HCT116 (cell line): ENCODE measurements around the gene PRSS57. TPM values are rescaled to one million over a fixed set of nuclear protein-coding genes. Genes with fewer than 3 reads are reported as not detected.

Experiments
- ATAC-seq: fragments of 200-7000 bp; cut with Tn5 transposase; 2 replicates; pipeline ENCODE4 v1.9.1; 2020; ENCODE audit warnings: mild to moderate bottlenecking, moderate library complexity
- BruUV-seq: library from RNA; stranded (reverse); fragments of 400-500 nt; replicated peaks from 2 replicates; lab custom pipeline; 2021; lab: Mats Ljungman, UMichigan
- CTCF ChIA-PET: fragments of 300-600 bp; sonication (Branson Sonifier 250); formaldehyde crosslinking; loops from one replicate; lab custom pipeline; 2021; ENCODE audit warnings: antibody characterized with exemption; lab: Charles Lee
- POLR2A ChIA-PET: fragments of 300-600, 350-600 bp; sonication (Branson Sonifier 250); formaldehyde crosslinking; loops from one replicate; lab custom pipeline; 2021; ENCODE audit warnings: antibody characterized with exemption; lab: Charles Lee
- RAD21 ChIA-PET, 2 experiments: fragments of 300-600 bp; sonication (Branson Sonifier 250); formaldehyde crosslinking; loops; one replicate each; lab custom pipeline; 2023; ENCODE audit warnings: low total read pairs in 2 of 2; ENCODE audit not compliant: uncharacterized antibody in 2 of 2, unreplicated experiment in 2 of 2, low non-redundant PET in 1 of 2; lab: Charles Lee
- DNase-seq: peaks from one replicate; pipeline ENCODE4 v3.0.0-alpha.2; 2010; ENCODE audit warnings: low read depth, low spot score
- H2AFZ ChIP-seq: fragments of 200-600 bp; shearing (Covaris generic), sonication (generic); 2 replicates; pipeline ENCODE4 v1.6.1; 2017; ENCODE audit warnings: low read depth, mixed run types, mixed read lengths, antibody characterized with exemption, low read length; ENCODE audit not compliant: poor library complexity, severe bottlenecking
- H3K27ac ChIP-seq: 2 replicates; pipeline ENCODE4 v1.5.1; 2012; ENCODE audit warnings: low read depth, low read length
- H3K27me3 ChIP-seq: fragments of 200-600 bp; sonication (generic); 2 replicates; pipeline ENCODE4 v1.6.1; 2016; ENCODE audit warnings: mixed run types, low read length, mixed read lengths; ENCODE audit not compliant: insufficient read depth
- H3K36me3 ChIP-seq, 2 experiments: fragments of 200-500 bp in 1 of 2; fragments of 200-600 bp in 1 of 2; sonication (Bioruptor generic) in 1 of 2; sonication (generic) in 1 of 2; 2 replicates each; pipeline versions ENCODE4 v1.5.1 to v1.6.1; 2014 to 2016; ENCODE audit warnings: low read length in 2 of 2, inconsistent platforms in 1 of 2, mixed read lengths in 1 of 2, mixed run types in 1 of 2; ENCODE audit not compliant: insufficient read depth in 2 of 2, control insufficient read depth in 1 of 2
- H3K4me1 ChIP-seq, 2 experiments: fragments of 200-600 bp in 1 of 2; sonication (generic) in 1 of 2; 2 replicates each; pipeline versions ENCODE4 v1.5.1 to v1.6.1; 2012 to 2017; ENCODE audit warnings: low read length in 2 of 2, inconsistent platforms in 1 of 2, mild to moderate bottlenecking in 1 of 2, mixed read lengths in 1 of 2, mixed run types in 1 of 2, moderate library complexity in 1 of 2; ENCODE audit not compliant: insufficient read depth in 2 of 2, control insufficient read depth in 1 of 2
- H3K4me2 ChIP-seq: fragments of 200-600 bp; sonication (generic); 2 replicates; pipeline ENCODE4 v1.6.1; 2017; ENCODE audit warnings: mixed run types, low read length, mixed read lengths
- H3K4me3 ChIP-seq, 2 experiments: fragments of 200-600 bp in 1 of 2; sonication (generic) in 1 of 2; replicated peaks in 1 of 2; 2 replicates each; pipeline ENCODE4 v1.5.1; 2011 to 2016; ENCODE audit warnings: low read length in 2 of 2, control low read depth in 1 of 2, low read depth in 1 of 2, mild to moderate bottlenecking in 1 of 2, mixed read lengths in 1 of 2, mixed run types in 1 of 2
- H3K79me2 ChIP-seq: fragments of 200-600 bp; sonication (generic); 2 replicates; pipeline ENCODE4 v1.6.1; 2017; ENCODE audit warnings: mild to moderate bottlenecking, mixed run types, low read length, moderate library complexity, mixed read lengths; ENCODE audit not compliant: insufficient read depth
- H3K9ac ChIP-seq: fragments of 200-600 bp; sonication (generic); 2 replicates; pipeline ENCODE4 v1.6.1; 2016; ENCODE audit warnings: low read length, mixed read lengths
- H3K9me2 ChIP-seq: fragments of 200-600 bp; sonication (generic), shearing (Covaris generic); 2 replicates; pipeline ENCODE4 v1.6.1; 2017; ENCODE audit warnings: mixed run types, mild to moderate bottlenecking, moderate library complexity; ENCODE audit not compliant: insufficient read depth
- H3K9me3 ChIP-seq, 2 experiments: fragments of 200-500 bp in 1 of 2; fragments of 200-600 bp in 1 of 2; sonication (Bioruptor generic) in 1 of 2; sonication (generic) in 1 of 2; 2 replicates each; pipeline ENCODE4 v1.6.1; 2014 to 2017; ENCODE audit warnings: low read length in 2 of 2, mixed read lengths in 2 of 2, inconsistent platforms in 1 of 2, low read depth in 1 of 2, mild to moderate bottlenecking in 1 of 2, mixed run types in 1 of 2, moderate library complexity in 1 of 2; ENCODE audit not compliant: control insufficient read depth in 1 of 2, insufficient read depth in 1 of 2
- H4K20me1 ChIP-seq: fragments of 200-600 bp; sonication (generic), shearing (Covaris generic); 2 replicates; pipeline ENCODE4 v1.6.1; 2017; ENCODE audit warnings: mixed run types, mild to moderate bottlenecking, moderate library complexity; ENCODE audit not compliant: insufficient read depth
- CEBPB ChIP-seq: IDR thresholded peaks from 2 replicates; pipeline ENCODE4 v1.6.1; 2012; ENCODE audit warnings: low read depth
- EGR1 ChIP-seq: IDR thresholded peaks from 2 replicates; pipeline ENCODE4 v1.6.1; 2012; ENCODE audit warnings: low read depth
- EZH2phosphoT487 ChIP-seq: fragments of 200-600 bp; IDR thresholded peaks from 2 replicates; pipeline ENCODE4 v1.6.1; 2018; ENCODE audit warnings: antibody characterized with exemption, borderline replicate concordance
- POLR2AphosphoS5 ChIP-seq: IDR thresholded peaks from 2 replicates; pipeline ENCODE4 v1.6.1; 2011; ENCODE audit warnings: mild to moderate bottlenecking, low read depth, low read length, moderate library complexity
- YY1 ChIP-seq: IDR thresholded peaks from 2 replicates; pipeline ENCODE4 v1.6.1; 2011; ENCODE audit warnings: low read length, low read depth, moderate library complexity, mild to moderate bottlenecking; ENCODE audit not compliant: insufficient replicate concordance; ENCODE audit errors: extremely low read depth
- ZNF274 ChIP-seq: fragments of 200-500 bp; sonication (Bioruptor generic); IDR thresholded peaks from 2 replicates; pipeline ENCODE4 v1.6.1; 2014; ENCODE audit warnings: mild to moderate bottlenecking, low read depth, low read length, inconsistent platforms
- intact Hi-C: fragments of 100-400 bp; cut with micrococcal nuclease; formaldehyde crosslinking; loops from 2 replicates; pipeline ENCODE4 v1.10.0; 2022
- total RNA-seq: library from RNA; stranded (reverse); gene quantifications from one replicate; pipeline ENCODE4 v1.2.1, GENCODE V29; 2021; ENCODE audit not compliant: unreplicated experiment
- TF ChIP-seq, protein P1 (sequence below), 3 experiments: fragments of 200-600 bp in 1 of 3; sonication (generic) in 1 of 3; IDR thresholded peaks in 2 of 3; conservative IDR thresholded peaks in 1 of 3; 2 replicates each; pipeline ENCODE4 v1.5.1; 2012 to 2017; ENCODE audit warnings: low read depth in 2 of 3, low read length in 2 of 3, antibody characterized with exemption in 1 of 3, borderline replicate concordance in 1 of 3, control low read depth in 1 of 3, mild to moderate bottlenecking in 1 of 3, mixed read lengths in 1 of 3, mixed run types in 1 of 3, moderate library complexity in 1 of 3; ENCODE audit not compliant: insufficient read depth in 1 of 3
- TF ChIP-seq, protein P2 (sequence below): IDR thresholded peaks from 2 replicates; pipeline ENCODE4 v1.6.1; 2012

The PRSS57 gene
- total RNA-seq, 1 experiment from 2014 or later, result not detected

DNA sequence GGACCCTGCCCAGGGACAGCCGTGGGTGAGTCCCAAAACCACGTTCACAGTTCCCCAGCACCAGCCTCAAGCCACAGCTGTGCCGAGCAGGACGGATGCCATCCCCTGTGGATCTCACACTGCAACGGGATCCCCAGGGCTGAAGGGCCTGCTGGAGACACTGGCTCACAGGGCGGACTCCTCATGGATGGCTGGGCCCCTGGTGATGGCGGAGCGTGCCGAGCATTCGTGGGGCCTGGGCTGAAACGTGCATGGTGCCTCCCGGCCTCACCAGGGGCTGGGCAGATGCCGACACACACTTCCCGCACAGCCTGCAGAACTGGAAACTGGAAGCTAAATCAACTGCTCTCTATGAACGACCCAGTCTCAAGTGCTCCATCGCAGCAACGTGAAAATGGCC lies 41.8 kb downstream of the PRSS57 start:
- ChIA-PET CTCF (no interaction called here), RAD21 (no interaction called here), POLR2A (no interaction called here)
- H3K9me3 ChIP-seq, result no peaks in the 10 kb centered on the region
- intact Hi-C loops, result no loop called here
- no peak overlapping the region for H3K4me2 ChIP-seq
- no peak overlapping the region for H2AFZ ChIP-seq
- ATAC-seq (no peak), DNase-seq (no peak)
- no peaks in the 10 kb centered on the region for H3K27me3 ChIP-seq
- no peaks in the 10 kb centered on the region for H3K4me1 ChIP-seq
- peaks cover 11 to 47% of the 10 kb centered on the region in 2 experiments; a peak in 3 of 4 replicates for H3K36me3 ChIP-seq
- H3K79me2 ChIP-seq, result peaks cover 85% of the 10 kb centered on the region
- H3K9me2 ChIP-seq, result no peaks in the 10 kb centered on the region
- no peak overlapping the region for H3K4me3 ChIP-seq
- H3K27ac ChIP-seq, result no peak overlapping the region
- H4K20me1 ChIP-seq, result no peaks in the 10 kb centered on the region
- BruUV-seq, result no TSS peak
- TF ChIP-seq, protein P1, sequence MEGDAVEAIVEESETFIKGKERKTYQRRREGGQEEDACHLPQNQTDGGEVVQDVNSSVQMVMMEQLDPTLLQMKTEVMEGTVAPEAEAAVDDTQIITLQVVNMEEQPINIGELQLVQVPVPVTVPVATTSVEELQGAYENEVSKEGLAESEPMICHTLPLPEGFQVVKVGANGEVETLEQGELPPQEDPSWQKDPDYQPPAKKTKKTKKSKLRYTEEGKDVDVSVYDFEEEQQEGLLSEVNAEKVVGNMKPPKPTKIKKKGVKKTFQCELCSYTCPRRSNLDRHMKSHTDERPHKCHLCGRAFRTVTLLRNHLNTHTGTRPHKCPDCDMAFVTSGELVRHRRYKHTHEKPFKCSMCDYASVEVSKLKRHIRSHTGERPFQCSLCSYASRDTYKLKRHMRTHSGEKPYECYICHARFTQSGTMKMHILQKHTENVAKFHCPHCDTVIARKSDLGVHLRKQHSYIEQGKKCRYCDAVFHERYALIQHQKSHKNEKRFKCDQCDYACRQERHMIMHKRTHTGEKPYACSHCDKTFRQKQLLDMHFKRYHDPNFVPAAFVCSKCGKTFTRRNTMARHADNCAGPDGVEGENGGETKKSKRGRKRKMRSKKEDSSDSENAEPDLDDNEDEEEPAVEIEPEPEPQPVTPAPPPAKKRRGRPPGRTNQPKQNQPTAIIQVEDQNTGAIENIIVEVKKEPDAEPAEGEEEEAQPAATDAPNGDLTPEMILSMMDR (IDR thresholded peaks at IDR 0.05 in 2 of 3, conservative IDR thresholded peaks at IDR 0.05 in 1 of 3; ENCODE audit: borderline replicate concordance in 1 of 3, insufficient read depth in 1 of 3, low read depth in 2 of 3, low read length in 2 of 3), result no peak
- TF ChIP-seq EZH2phosphoT487, result no peak
- no peak for TF ChIP-seq EGR1
- TF ChIP-seq CEBPB, result no peak
- TF ChIP-seq ZNF274, result no peak
- TF ChIP-seq YY1, result no peak
- TF ChIP-seq, protein P2, sequence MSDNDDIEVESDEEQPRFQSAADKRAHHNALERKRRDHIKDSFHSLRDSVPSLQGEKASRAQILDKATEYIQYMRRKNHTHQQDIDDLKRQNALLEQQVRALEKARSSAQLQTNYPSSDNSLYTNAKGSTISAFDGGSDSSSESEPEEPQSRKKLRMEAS, result no peak
- no peak for TF ChIP-seq POLR2AphosphoS5
- H3K9ac ChIP-seq, result no peak overlapping the region
